Measurements from ENCODE around the gene DLGAP1.
A peak's percentile ranks its signal among the peaks of the same experiment; 100 is the strongest.

The DLGAP1 gene

GRCh38 chr18:3713166-3713565 lies 741.9 kb downstream of the DLGAP1 start:
- TF ChIP-seq ZFP30 (CRISPR knock-in tag; IDR thresholded peaks at IDR 0.05) (no peak), RARB (CRISPR knock-in tag; IDR thresholded peaks at IDR 0.05) (no peak), ESRRG (CRISPR knock-in tag; IDR thresholded peaks at IDR 0.05) (no peak)
- no peak for ATAC-seq

- no peak for TF ChIP-seq TCF4 (CRISPR knock-in tag; IDR thresholded peaks at IDR 0.05; ENCODE audit: borderline replicate concordance)
- TF ChIP-seq ZC3H10 (CRISPR knock-in tag; IDR thresholded peaks at IDR 0.05), result no peak
- TF ChIP-seq ZNF8 (CRISPR knock-in tag; IDR thresholded peaks at IDR 0.05), result no peak
- no peak for TF ChIP-seq OSR1 (CRISPR knock-in tag; IDR thresholded peaks at IDR 0.05)
- no peak for TF ChIP-seq TSHZ2 (CRISPR knock-in tag; IDR thresholded peaks at IDR 0.05)
- no peak for TF ChIP-seq ISL1 (CRISPR knock-in tag; IDR thresholded peaks at IDR 0.05)
- no peak for TF ChIP-seq BACH2 (CRISPR knock-in tag; IDR thresholded peaks at IDR 0.05; ENCODE audit: borderline replicate concordance)
- no peak for TF ChIP-seq CREB5 (CRISPR knock-in tag; IDR thresholded peaks at IDR 0.05; ENCODE audit: low read depth)
- TF ChIP-seq ESRRG (CRISPR knock-in tag; IDR thresholded peaks at IDR 0.05), result no peak
- no peak for TF ChIP-seq ZNF565 (CRISPR knock-in tag; conservative IDR thresholded peaks at IDR 0.05; ENCODE audit: low read depth)
- TF ChIP-seq RARB (CRISPR knock-in tag; IDR thresholded peaks at IDR 0.05), result no peak
- TF ChIP-seq GLIS3 (CRISPR knock-in tag; IDR thresholded peaks at IDR 0.05), result no peak
- no peak for TF ChIP-seq CSDC2 (CRISPR knock-in tag; IDR thresholded peaks at IDR 0.05)
- TF ChIP-seq ZFP3 (CRISPR knock-in tag; IDR thresholded peaks at IDR 0.05), result no peak
- no peak for TF ChIP-seq TOX (CRISPR knock-in tag; IDR thresholded peaks at IDR 0.05; ENCODE audit: borderline replicate concordance)
- no peak for TF ChIP-seq ZNF70 (CRISPR knock-in tag; IDR thresholded peaks at IDR 0.05)
- no peak for TF ChIP-seq ZFP30 (CRISPR knock-in tag; IDR thresholded peaks at IDR 0.05)
- TF ChIP-seq PATZ1 (CRISPR knock-in tag; IDR thresholded peaks at IDR 0.05; ENCODE audit: borderline replicate concordance), result no peak
- no peak for ATAC-seq
These were observed 742.6 kb downstream of the DLGAP1 start for GRCh38 chr18:3712491-3712890.

- peak; percentile 86 for ATAC-seq
- TF ChIP-seq ZC3H10 (CRISPR knock-in tag; IDR thresholded peaks at IDR 0.05) (no peak), PPARA (CRISPR knock-in tag; IDR thresholded peaks at IDR 0.05; ENCODE audit: borderline replicate concordance) (no peak), CSDC2 (CRISPR knock-in tag; IDR thresholded peaks at IDR 0.05) (no peak), ZNF8 (CRISPR knock-in tag; IDR thresholded peaks at IDR 0.05) (no peak), ZFP30 (CRISPR knock-in tag; IDR thresholded peaks at IDR 0.05) (no peak), ARNTL (CRISPR knock-in tag; IDR thresholded peaks at IDR 0.05; ENCODE audit: borderline replicate concordance, low read depth) (no peak), GLIS3 (CRISPR knock-in tag; IDR thresholded peaks at IDR 0.05) (no peak), TOX (CRISPR knock-in tag; IDR thresholded peaks at IDR 0.05; ENCODE audit: borderline replicate concordance) (no peak), BACH2 (CRISPR knock-in tag; IDR thresholded peaks at IDR 0.05; ENCODE audit: borderline replicate concordance) (no peak), CREB5 (CRISPR knock-in tag; IDR thresholded peaks at IDR 0.05; ENCODE audit: low read depth) (no peak), ZNF565 (CRISPR knock-in tag; conservative IDR thresholded peaks at IDR 0.05; ENCODE audit: low read depth) (no peak), PATZ1 (CRISPR knock-in tag; IDR thresholded peaks at IDR 0.05; ENCODE audit: borderline replicate concordance) (no peak), TSHZ2 (CRISPR knock-in tag; IDR thresholded peaks at IDR 0.05) (no peak)
These were observed 744.3 kb downstream of the DLGAP1 start for GRCh38 chr18:3710712-3711301.

Measured in SK-N-SH treated with all-trans-retinoic acid at 6 μM for 48 hours (cell line).